GM12878 (cell line): ENCODE measurements around the gene CHMP4B. TPM values are rescaled to one million over a fixed set of nuclear protein-coding genes. Genes with fewer than 3 reads are reported as not detected.
A peak's percentile ranks its signal among the peaks of the same experiment; 100 is the strongest.

Experiments used
- ATAC-seq: fragments of 200-7000 bp; cut with Tn5 transposase; 3 replicates; pipeline ENCODE4 v1.9.1; 2020; ENCODE audit warnings: mild to moderate bottlenecking, moderate library complexity
- BruUV-seq: library from RNA; stranded (reverse); fragments of 400-500 nt; replicated peaks from 2 replicates; lab custom pipeline; 2021; lab: Mats Ljungman, UMichigan
- CTCF ChIA-PET: fragments of 300-600 bp; sonication (Branson Sonifier 250); formaldehyde crosslinking; extraction: SDS; loops from one replicate; lab custom pipeline; 2021; ENCODE audit warnings: inconsistent platforms; lab: Yijun Ruan, JAX
- POLR2A ChIA-PET: fragments of 350-600 bp; formaldehyde crosslinking; extraction: SDS; loops from one replicate; lab custom pipeline; 2021; ENCODE audit warnings: inconsistent platforms; lab: Charles Lee
- RAD21 ChIA-PET: fragments of 300-600 bp; sonication (Branson Sonifier 250); formaldehyde crosslinking; loops from one replicate; lab custom pipeline; 2023; ENCODE audit warnings: antibody characterized with exemption; ENCODE audit not compliant: unreplicated experiment; lab: Charles Lee
- SMC1A ChIA-PET: fragments of 300-600 bp; sonication (Branson Sonifier 250); formaldehyde crosslinking; loops from one replicate; lab custom pipeline; 2023; ENCODE audit not compliant: unreplicated experiment, uncharacterized antibody; lab: Charles Lee
- DNase-seq: peaks from one replicate; pipeline ENCODE4 v3.0.0-alpha.2; 2011; ENCODE audit warnings: low read depth, low spot score
- FAIRE-seq: peaks from 3 replicates; lab custom pipeline; 2011; peaks lifted over from hg19 to GRCh38; lab: Jason Lieb, UNC
- H2AFZ ChIP-seq: 2 replicates; pipeline ENCODE4 v1.6.0; 2011; ENCODE audit warnings: low read depth, low read length, control low read depth; ENCODE audit not compliant: control insufficient read depth
- H3K27ac ChIP-seq: 2 replicates; pipeline ENCODE4 v1.5.1; 2011; ENCODE audit warnings: control low read depth; ENCODE audit not compliant: control insufficient read depth, insufficient read depth
- H3K27me3 ChIP-seq, 2 experiments: replicated peaks in 1 of 2; 2 replicates each; pipeline versions ENCODE4 v1.6.0 to v1.6.1; 2011; ENCODE audit warnings: low read length in 1 of 2; ENCODE audit not compliant: control insufficient read depth in 2 of 2, insufficient read depth in 2 of 2
- H3K36me3 ChIP-seq, 2 experiments: 2 replicates each; pipeline ENCODE4 v1.5.1; 2011; ENCODE audit warnings: low read length in 1 of 2; ENCODE audit not compliant: control insufficient read depth in 2 of 2, insufficient read depth in 2 of 2
- H3K4me1 ChIP-seq: 2 replicates; pipeline ENCODE4 v1.6.1; 2011; ENCODE audit warnings: mild to moderate bottlenecking, low read length, moderate library complexity, mixed read lengths; ENCODE audit not compliant: control insufficient read depth, insufficient read depth
- H3K4me2 ChIP-seq: 2 replicates; pipeline ENCODE4 v1.6.0; 2011; ENCODE audit warnings: control low read depth; ENCODE audit not compliant: control insufficient read depth, insufficient read depth
- H3K4me3 ChIP-seq: fragments of 200-600 bp; sonication (generic); 2 replicates; pipeline ENCODE4 v1.5.1; 2016
- H3K79me2 ChIP-seq: 2 replicates; pipeline ENCODE4 v1.6.0; 2011; ENCODE audit warnings: low read length; ENCODE audit not compliant: control insufficient read depth, insufficient read depth
- H3K9ac ChIP-seq: 2 replicates; pipeline ENCODE4 v1.8.0; 2011; ENCODE audit warnings: low read length, control low read depth, mixed read lengths; ENCODE audit not compliant: control insufficient read depth, insufficient read depth
- H3K9me3 ChIP-seq: replicated peaks from 3 replicates; pipeline ENCODE4 v1.5.1; 2011; ENCODE audit warnings: mild to moderate bottlenecking, low read length; ENCODE audit not compliant: control insufficient read depth, insufficient read depth
- H4K20me1 ChIP-seq: 2 replicates; pipeline ENCODE4 v1.6.0; 2011; ENCODE audit not compliant: control insufficient read depth, insufficient read depth
- CEBPZ ChIP-seq: fragments of 150-350 bp; IDR thresholded peaks from 2 replicates; pipeline ENCODE4 v1.6.1; 2016; ENCODE audit warnings: low read depth, low read length
- ESRRA ChIP-seq: IDR thresholded peaks from 2 replicates; pipeline ENCODE4 v1.6.1; 2012; ENCODE audit warnings: mild to moderate bottlenecking, low read length, improper control_type of control experiment
- ETV6 ChIP-seq, 2 experiments: fragments of 450-650 bp in 1 of 2; IDR thresholded peaks in 1 of 2; conservative IDR thresholded peaks in 1 of 2; 2 replicates each; pipeline ENCODE4 v1.6.1; 2014; ENCODE audit warnings: antibody characterized with exemption in 1 of 2, borderline replicate concordance in 1 of 2, low read depth in 1 of 2, mild to moderate bottlenecking in 1 of 2, moderate library complexity in 1 of 2
- EZH2 ChIP-seq: IDR thresholded peaks from 2 replicates; pipeline ENCODE4 v1.6.1; 2012; ENCODE audit warnings: low read depth, mild to moderate bottlenecking, control low read depth, inconsistent platforms, low read length, borderline replicate concordance; ENCODE audit not compliant: control insufficient read depth
- FOXM1 ChIP-seq: IDR thresholded peaks from 2 replicates; pipeline ENCODE4 v1.6.1; 2012; ENCODE audit warnings: low read depth, mild to moderate bottlenecking, inconsistent platforms, low read length, moderate library complexity
- KDM1A ChIP-seq: fragments of 200-600 bp; sonication (generic); IDR thresholded peaks from 2 replicates; pipeline ENCODE4 v1.6.1; 2016; ENCODE audit warnings: borderline replicate concordance
- NBN ChIP-seq: fragments of 450-650 bp; IDR thresholded peaks from 2 replicates; pipeline ENCODE4 v1.6.1; 2016
- NFYB ChIP-seq: IDR thresholded peaks from 2 replicates; pipeline ENCODE4 v1.6.1; 2011; ENCODE audit warnings: low read depth, mild to moderate bottlenecking, low read length, improper control_type of control experiment, moderate library complexity; ENCODE audit not compliant: insufficient read depth
- PAX8 ChIP-seq: fragments of 450-650 bp; IDR thresholded peaks from 2 replicates; pipeline ENCODE4 v1.6.1; 2017; ENCODE audit warnings: mild to moderate bottlenecking, moderate library complexity
- PBX3 ChIP-seq: IDR thresholded peaks from 2 replicates; pipeline ENCODE4 v1.6.1; 2011; ENCODE audit warnings: mild to moderate bottlenecking, low read depth, low read length, moderate library complexity; ENCODE audit not compliant: insufficient replicate concordance
- RAD51 ChIP-seq: fragments of 450-650 bp; IDR thresholded peaks from 2 replicates; pipeline ENCODE4 v1.6.1; 2016; ENCODE audit warnings: moderate library complexity, mild to moderate bottlenecking, inconsistent platforms
- RFX5 ChIP-seq: IDR thresholded peaks from 2 replicates; pipeline ENCODE4 v1.6.1; 2011; ENCODE audit warnings: low read depth, low read length, improper control_type of control experiment
- RUNX3 ChIP-seq: IDR thresholded peaks from 2 replicates; pipeline ENCODE4 v1.6.1; 2012; ENCODE audit warnings: low read length, inconsistent platforms
- SMARCA5 ChIP-seq: fragments of 450-650 bp; IDR thresholded peaks from 2 replicates; pipeline ENCODE4 v1.6.1; 2017; ENCODE audit warnings: mild to moderate bottlenecking
- WRNIP1 ChIP-seq: IDR thresholded peaks from 2 replicates; pipeline ENCODE4 v1.6.1; 2011; ENCODE audit warnings: low read depth, low read length, improper control_type of control experiment, borderline replicate concordance
- ZNF207 ChIP-seq: fragments of 450-650 bp; IDR thresholded peaks from 2 replicates; pipeline ENCODE4 v1.6.1; 2014; ENCODE audit warnings: antibody characterized with exemption, mild to moderate bottlenecking, borderline replicate concordance
- ZZZ3 ChIP-seq: IDR thresholded peaks from 2 replicates; pipeline ENCODE4 v1.6.1; 2011; ENCODE audit warnings: low read depth; ENCODE audit not compliant: control insufficient read depth, insufficient read length
- whole genome bisulfite sequencing: methylation state at CpG from one replicate; pipeline ENCODE4 v1.1.6; 2016; ENCODE audit warnings: low lambda C conversion rate; ENCODE audit not compliant: insufficient replicate concordance, insufficient coverage; ENCODE audit errors: missing lambda C conversion rate; 5-methylcytosine and 5-hydroxymethylcytosine counted together
- in situ Hi-C: fragments of 300-500 bp; cut with MboI; formaldehyde crosslinking; loops from 9 replicates; pipeline ENCODE4 v1.14.3; 2018; ENCODE audit warnings: mixed read lengths
- intact Hi-C: fragments of 100-400 bp; cut with micrococcal nuclease; formaldehyde crosslinking; loops from one replicate; pipeline ENCODE4 v1.14.2; 2022; ENCODE audit not compliant: unreplicated experiment
- polyA plus RNA-seq, 11 experiments: library from polyadenylated mRNA; depleted of rRNA in 4 of 11; unstranded in 6 of 11; stranded (reverse) in 5 of 11; fragments of >200 nt; fragmentation: Nextera tagmentation in 4 of 11; fragmentation: Illumina TruSeq in 1 of 11; extraction: Ambion mirVana in 4 of 11; extraction: Trizol in 1 of 11; gene quantifications; 1 replicate in 1 of 11; 2 replicates in 10 of 11; pipeline versions ENCODE4 v1.2.1 to v1.2.3, GENCODE V29; 2011 to 2016; ENCODE audit warnings: inconsistent platforms in 2 of 11, missing spikeins in 2 of 11, low read depth in 1 of 11
- total RNA-seq, 4 experiments: library from RNA; depleted of rRNA in 3 of 4; stranded (reverse); fragments of >200 nt in 3 of 4; fragmentation: Illumina TruSeq in 1 of 4; extraction: Trizol in 1 of 4; gene quantifications; 2 replicates each; pipeline versions ENCODE4 v1.2.1 to v1.2.3, GENCODE V29; 2013 to 2021
- TF ChIP-seq, protein P1 (sequence below): fragments of 450-650 bp; IDR thresholded peaks from 2 replicates; pipeline ENCODE4 v1.6.1; 2017; ENCODE audit warnings: mild to moderate bottlenecking, low read depth, inconsistent platforms; ENCODE audit not compliant: poor library complexity, severe bottlenecking

The CHMP4B gene
- total and polyA plus RNA-seq, 10 of the 15 experiments (the other 5 are each of a cell fraction or from before 2014, with no cell fraction given) = 4.2 to 118 (median 49.6) TPM

- TF ChIP-seq KDM1A (no peak), EZH2 (no peak), PAX8 (no peak), FOXM1 (no peak), ETV6 (conservative IDR thresholded peaks at IDR 0.05 in 1 of 2, IDR thresholded peaks at IDR 0.05 in 1 of 2; ENCODE audit: borderline replicate concordance in 1 of 2, low read depth in 1 of 2) (no peak), RFX5 (no peak), SMARCA5 (no peak), ESRRA (no peak), NFYB (no peak), ZNF207 (no peak), WRNIP1 (no peak), RUNX3 (no peak), RAD51 (no peak), NBN (no peak), ZZZ3 (no peak), CEBPZ (no peak), PBX3 (no peak)
- TF ChIP-seq, protein P1, sequence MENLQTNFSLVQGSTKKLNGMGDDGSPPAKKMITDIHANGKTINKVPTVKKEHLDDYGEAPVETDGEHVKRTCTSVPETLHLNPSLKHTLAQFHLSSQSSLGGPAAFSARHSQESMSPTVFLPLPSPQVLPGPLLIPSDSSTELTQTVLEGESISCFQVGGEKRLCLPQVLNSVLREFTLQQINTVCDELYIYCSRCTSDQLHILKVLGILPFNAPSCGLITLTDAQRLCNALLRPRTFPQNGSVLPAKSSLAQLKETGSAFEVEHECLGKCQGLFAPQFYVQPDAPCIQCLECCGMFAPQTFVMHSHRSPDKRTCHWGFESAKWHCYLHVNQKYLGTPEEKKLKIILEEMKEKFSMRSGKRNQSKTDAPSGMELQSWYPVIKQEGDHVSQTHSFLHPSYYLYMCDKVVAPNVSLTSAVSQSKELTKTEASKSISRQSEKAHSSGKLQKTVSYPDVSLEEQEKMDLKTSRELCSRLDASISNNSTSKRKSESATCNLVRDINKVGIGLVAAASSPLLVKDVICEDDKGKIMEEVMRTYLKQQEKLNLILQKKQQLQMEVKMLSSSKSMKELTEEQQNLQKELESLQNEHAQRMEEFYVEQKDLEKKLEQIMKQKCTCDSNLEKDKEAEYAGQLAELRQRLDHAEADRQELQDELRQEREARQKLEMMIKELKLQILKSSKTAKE = no peak
- FAIRE-seq (no peak), ATAC-seq (no peak), DNase-seq (no peak)
- WGBS = 98% methylated on average over 5 of the region's 5 CpGs
- ChIA-PET POLR2A (no interaction called here), CTCF (interaction anchor here (1.0 to 1.7 kb wide), 3 partner anchors 9 to 33 kb away, joined by 4 read pairs; no protein-coding TSS in a partner anchor), SMC1A (interaction anchor here (2.0 kb wide), 1 partner anchor 11 kb away, joined by 6 read pairs; no protein-coding TSS in a partner anchor), RAD21 (no interaction called here)
- intact Hi-C loops = no loop called here
- in situ Hi-C loops = no loop called here
- no peaks in the 10 kb centered on the region for H3K9me3 ChIP-seq
- H3K4me1 ChIP-seq = peaks cover 10% of the 10 kb centered on the region
- peaks cover 4% of the 10 kb centered on the region; the same call in 1 of the 2 replicates for H4K20me1 ChIP-seq
- no peak overlapping the region for H3K9ac ChIP-seq
- no peak overlapping the region for H2AFZ ChIP-seq
- no TSS peak for BruUV-seq
- peak overlapping the region; percentile 1; the same call in 1 of the 2 replicates for H3K4me3 ChIP-seq
- H3K27ac ChIP-seq = no peak overlapping the region
- H3K27me3 ChIP-seq = no peaks in the 10 kb centered on the region
- peaks cover 78% of the 10 kb centered on the region for H3K79me2 ChIP-seq
- no peak overlapping the region; the same call in 1 of the 2 replicates for H3K4me2 ChIP-seq
- H3K36me3 ChIP-seq = peaks cover under 1 to 11% of the 10 kb centered on the region in 2 experiments
These were observed 6.3 kb downstream of the CHMP4B start for GRCh38 chr20:33817411-33817810.
